ENCODE data around the gene BMP2K.
"Not testable (repeated sequence)": the region's sequence is repeated elsewhere in the genome, so short reads cannot be mapped to it uniquely, and the experiment has no call there.

The BMP2K gene

DNA sequence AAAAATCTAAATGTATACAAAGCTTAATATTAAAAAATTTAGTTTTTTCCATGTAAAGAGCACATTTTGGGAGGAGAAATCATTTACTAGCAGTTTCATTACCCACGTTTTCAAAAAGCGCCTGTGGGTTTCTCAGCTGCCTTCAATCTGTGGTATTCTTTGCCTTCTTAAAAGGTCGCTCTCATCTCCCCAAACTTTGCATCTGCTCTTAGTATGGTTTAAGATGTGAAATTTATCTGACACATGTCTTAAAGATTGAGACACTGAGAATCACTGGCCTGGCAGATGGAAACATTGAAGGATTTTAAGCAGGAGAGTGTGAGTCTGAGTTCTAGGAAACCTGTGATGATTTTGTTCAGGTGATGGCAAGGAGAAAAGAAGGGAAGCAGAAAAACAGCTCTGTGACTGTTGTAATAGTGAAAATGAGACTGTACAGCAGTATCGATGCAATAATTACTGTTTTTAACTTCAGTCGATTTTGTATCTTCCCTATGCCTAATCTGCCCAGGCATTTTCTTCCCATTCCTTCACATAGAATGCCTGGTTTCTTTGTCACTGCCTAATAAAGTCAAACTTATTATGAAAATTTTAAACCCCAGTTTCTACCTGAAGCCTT, 87.2 kb downstream of the BMP2K start:
- DNase-seq (ENCODE audit: low read depth in 2 of 2): no peak

DNA sequence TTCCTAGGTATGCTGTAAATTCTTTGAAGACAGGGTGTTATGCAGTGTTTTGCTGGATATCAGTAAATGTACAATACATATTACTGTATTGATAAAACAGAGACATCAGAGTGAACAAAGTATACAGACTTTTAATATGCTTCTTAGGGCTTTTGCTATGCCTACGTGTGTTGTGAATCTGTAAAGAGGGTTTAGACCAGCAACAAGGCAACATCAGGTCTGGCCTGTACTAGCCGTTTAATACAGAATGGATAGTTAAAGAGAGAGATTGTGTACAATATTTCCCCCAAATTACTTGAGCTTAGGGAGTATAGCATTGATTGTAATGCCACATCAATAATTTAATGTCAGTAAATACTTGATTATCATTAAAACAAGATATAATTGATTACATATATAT, 87.8 kb downstream of the BMP2K start:
- DNase-seq (ENCODE audit: low read depth in 2 of 2): no peak

DNA sequence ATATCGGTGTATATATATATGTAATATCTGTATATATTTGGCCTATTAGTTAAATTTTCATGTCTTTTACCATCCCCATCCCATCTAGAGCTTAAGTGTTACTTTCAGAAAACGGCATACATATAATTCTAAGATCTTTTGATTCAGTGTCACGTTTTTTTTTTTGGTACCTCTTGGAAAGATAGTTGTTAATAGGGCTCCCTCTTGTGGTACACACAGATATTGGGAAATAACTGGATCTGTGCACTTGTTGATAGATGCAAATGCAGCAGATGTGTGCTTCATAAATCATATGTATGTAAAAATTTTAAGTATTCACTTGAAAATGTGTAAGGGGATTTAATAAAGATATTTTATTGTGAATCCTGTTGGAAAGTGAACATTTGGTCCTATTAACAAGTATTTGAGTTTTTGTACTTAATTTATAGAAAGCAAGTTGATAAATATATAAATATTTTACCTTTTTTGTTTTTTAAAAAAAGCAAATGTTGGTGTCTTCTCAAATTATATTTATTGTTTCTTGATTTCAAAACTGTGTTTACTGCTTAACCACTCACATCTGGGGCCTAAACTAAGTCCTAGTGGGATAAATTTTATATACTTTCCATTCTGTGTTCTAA, 88.4 kb downstream of the BMP2K start:
- DNase-seq (ENCODE audit: low read depth in 2 of 2): peak in 1 of 2 donors; percentile 14

- DNase-seq (ENCODE audit: low read depth in 2 of 2): no peak
Measured at GRCh38 chr4:78865451-78865850, 89.3 kb downstream of the BMP2K start.

- DNase-seq (ENCODE audit: low read depth in 2 of 2): not testable (repeated sequence)
Measured at GRCh38 chr4:78868712-78869111, 92.6 kb downstream of the BMP2K start.

GRCh38 chr4:78870056-78870455, 93.9 kb downstream of the BMP2K start:
- no peak for DNase-seq (ENCODE audit: low read depth in 2 of 2)

GRCh38 chr4:78876568-78877320, 100.6 kb downstream of the BMP2K start:
- DNase-seq (ENCODE audit: low read depth in 2 of 2): no peak

DNA sequence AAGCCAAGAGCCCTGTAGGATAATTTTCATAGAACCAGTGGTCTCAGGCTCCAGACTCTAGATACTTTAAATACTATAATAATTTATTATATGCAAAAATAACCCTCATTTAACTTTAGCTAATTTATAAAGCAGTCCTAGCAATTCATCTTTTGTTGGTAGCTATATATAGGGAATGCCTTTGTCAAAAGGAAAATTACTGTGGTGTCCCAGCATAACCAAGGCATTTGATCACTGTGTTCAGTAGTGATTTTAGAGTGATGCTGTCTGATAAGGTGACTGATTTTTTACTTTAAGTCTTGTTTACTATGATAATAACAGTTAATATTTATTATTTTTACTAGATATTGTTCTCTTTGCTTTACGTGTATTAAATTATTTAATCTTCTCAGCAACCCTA, 101.9 kb downstream of the BMP2K start:
- no peak for DNase-seq (ENCODE audit: low read depth in 2 of 2)

DNA sequence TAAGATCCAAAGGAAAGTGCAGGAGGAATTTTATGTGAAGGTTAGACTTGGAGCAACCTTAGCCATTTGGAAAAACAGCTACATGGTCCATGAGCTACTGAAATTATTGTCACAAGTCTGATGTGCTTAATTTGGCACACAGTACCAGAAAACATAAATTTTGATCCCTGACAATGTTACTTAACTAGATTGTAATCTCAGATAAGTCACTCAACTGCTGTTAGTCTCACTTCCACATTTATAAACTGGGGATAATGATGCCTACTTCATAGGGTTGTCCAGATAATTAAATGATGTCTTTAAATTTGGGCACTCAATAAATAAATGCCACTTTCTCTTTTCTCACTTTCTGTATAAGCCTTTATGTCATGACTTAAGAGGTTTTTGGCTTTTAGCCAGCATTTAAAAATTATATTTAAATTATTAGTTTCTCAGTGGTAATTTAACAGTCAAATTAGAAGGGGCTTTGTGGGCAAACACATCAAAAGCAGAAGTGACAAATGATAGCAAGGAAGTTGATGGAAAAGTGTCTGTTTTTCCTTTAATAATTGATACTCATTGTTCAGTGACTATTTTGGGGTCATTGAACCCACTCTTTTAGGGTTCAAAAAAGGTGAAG, 104.8 kb downstream of the BMP2K start:
- DNase-seq (ENCODE audit: low read depth in 2 of 2): no peak

DNA sequence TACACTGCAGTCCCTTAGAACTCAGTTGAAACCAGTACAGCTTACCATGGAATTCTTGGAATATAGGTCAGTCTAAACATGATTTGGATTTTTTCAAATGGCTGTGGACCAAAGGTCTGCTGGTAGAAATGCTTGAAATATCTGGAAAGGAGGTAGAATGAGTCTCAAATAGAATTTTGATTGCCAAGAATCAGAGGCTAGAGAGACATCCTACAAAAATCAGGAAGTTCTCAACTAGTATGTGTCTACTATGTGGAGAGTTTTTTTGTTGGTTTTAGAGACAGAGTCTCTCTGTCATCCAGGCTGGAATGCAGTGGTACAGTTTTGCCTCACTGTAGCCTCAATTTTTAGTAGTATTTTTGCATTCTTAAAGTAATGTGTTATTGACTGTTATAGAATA, 109.4 kb downstream of the BMP2K start:
- DNase-seq (ENCODE audit: low read depth in 2 of 2): no peak

- no peak for DNase-seq (ENCODE audit: low read depth in 2 of 2)
Measured at GRCh38 chr4:78889955-78890354, 113.8 kb downstream of the BMP2K start.

- no peak for DNase-seq (ENCODE audit: low read depth in 2 of 2)
Measured at GRCh38 chr4:78899302-78899701, 123.2 kb downstream of the BMP2K start.

GRCh38 chr4:78901882-78902281, 125.7 kb downstream of the BMP2K start:
- DNase-seq (ENCODE audit: low read depth in 2 of 2): no peak

- DNase-seq (ENCODE audit: low read depth in 2 of 2): no peak
Measured at GRCh38 chr4:78902298-78902697, 126.1 kb downstream of the BMP2K start.

- no peak for DNase-seq (ENCODE audit: low read depth in 2 of 2)
Measured at GRCh38 chr4:78904143-78904542, 128.0 kb downstream of the BMP2K start.

GRCh38 chr4:78907638-78908037, 131.5 kb downstream of the BMP2K start:
- no peak for DNase-seq (ENCODE audit: low read depth in 2 of 2)

GRCh38 chr4:78908974-78909373, 132.8 kb downstream of the BMP2K start:
- DNase-seq (ENCODE audit: low read depth in 2 of 2): not testable (repeated sequence)

DNA sequence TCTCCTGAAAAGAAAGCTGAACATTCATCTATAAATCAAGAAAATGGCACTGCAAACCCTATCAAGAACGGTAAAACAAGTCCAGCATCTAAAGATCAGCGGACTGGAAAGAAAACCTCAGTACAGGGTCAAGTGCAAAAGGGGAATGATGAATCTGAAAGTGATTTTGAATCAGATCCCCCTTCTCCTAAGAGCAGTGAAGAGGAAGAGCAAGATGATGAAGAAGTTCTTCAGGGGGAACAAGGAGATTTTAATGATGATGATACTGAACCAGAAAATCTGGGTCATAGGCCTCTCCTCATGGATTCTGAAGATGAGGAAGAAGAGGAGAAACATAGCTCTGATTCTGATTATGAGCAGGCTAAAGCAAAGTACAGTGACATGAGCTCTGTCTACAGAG, 134.5 kb downstream of the BMP2K start:
- DNase-seq (ENCODE audit: low read depth in 2 of 2): no peak

- no peak for DNase-seq (ENCODE audit: low read depth in 2 of 2)
Measured at GRCh38 chr4:78922207-78922606, 146.1 kb downstream of the BMP2K start.

DNA sequence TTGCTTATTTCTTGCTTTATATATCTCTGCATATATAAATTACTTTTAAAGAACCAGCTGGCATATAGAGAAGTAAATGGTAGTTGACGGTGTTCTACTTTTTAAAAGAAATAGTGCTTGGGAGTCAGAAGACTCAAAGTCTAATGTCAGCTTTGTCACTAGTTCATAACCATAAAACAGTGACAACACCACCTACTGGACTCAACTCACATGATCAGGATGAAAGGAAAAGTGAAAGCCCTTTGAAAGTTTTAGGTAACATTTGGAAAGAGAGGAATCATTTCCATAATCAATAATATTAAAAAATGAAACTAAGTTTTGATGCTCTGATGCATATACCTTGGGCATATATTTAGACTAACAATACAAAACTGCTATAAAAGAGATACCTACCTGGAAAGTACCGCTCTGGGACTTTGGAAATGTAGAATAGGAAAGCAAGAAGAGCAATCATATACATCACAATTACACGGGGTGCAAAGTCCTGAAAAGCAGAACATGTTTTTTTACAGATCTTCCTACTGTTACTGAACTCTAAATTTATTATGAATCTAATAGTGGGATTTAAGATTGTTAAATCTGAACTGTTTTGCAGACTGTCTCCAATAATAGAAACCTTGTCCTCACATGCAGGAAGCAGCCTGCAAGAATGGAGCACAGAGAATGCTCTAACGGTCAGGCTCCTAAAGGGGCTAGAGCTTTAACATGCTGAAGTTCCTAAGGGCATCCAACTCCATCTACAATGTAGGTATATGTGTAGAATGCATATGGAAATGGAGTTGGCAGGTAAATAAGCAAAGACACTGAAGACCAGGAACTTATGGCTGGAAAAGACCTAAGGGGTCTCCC, 147.5 kb downstream of the BMP2K start:
- DNase-seq (ENCODE audit: low read depth in 2 of 2): no peak

DNA sequence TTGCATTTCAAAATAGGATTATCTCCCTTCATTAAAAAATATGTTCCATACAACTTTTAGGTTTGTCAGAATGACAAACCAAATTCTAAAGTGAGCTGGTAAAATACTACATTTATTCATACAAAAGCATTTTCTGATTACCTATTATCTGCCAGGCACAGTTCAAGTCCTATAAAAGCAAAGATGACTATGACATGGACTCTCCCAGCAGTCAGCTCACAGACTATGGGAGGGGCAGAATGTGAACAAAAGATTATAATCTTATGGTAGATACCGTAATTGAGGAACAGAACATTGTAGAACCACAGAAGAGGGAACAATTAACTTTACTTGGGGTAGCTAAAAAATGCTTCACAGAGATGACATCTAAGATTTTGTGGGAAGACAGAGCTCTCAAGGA, 150.7 kb downstream of the BMP2K start:
- DNase-seq (ENCODE audit: low read depth in 2 of 2): no peak

GRCh38 chr4:78928835-78929234, 152.7 kb downstream of the BMP2K start:
- no peak for DNase-seq (ENCODE audit: low read depth in 2 of 2)
